CD4-positive, alpha-beta T cell treated with Interferon alpha-2 for 1 hour (primary cell): ENCODE measurements around the gene RNASE8.

Experiments
- DNase-seq, 2 donors: peaks; one replicate each; pipeline ENCODE4 v3.0.0-alpha.2; 2020 to 2022

Gene RNASE8

DNA sequence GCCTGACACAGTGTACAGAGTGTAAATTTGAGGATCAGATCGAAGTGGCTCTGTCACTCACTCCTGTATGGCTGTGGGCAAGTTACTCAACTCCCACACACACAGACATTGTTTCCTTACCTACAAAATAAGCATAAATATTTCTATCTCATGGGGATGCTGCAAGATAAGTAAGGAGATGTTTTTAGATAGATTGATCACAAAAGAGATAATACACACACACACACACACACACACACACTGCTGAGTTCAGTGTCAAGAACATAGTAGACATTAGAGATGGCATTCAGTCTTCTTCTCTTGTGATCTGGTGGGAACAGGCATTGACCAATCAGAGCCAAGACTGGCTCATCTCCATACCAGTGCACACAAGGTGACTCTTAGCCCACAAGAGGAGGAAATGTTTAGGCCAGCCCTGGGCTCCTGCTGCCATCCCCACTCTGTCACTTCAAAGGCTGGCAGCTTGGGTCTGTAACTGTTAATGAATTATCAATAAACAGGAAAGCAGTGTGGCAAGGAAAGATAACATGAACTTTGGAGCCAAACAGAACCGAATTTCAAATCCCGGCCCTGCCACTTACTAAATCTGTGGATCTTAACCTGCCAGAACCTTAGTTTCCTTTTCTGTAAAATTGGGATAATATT is 3.4 kb upstream of the RNASE8 start:
- no peak for DNase-seq

DNA sequence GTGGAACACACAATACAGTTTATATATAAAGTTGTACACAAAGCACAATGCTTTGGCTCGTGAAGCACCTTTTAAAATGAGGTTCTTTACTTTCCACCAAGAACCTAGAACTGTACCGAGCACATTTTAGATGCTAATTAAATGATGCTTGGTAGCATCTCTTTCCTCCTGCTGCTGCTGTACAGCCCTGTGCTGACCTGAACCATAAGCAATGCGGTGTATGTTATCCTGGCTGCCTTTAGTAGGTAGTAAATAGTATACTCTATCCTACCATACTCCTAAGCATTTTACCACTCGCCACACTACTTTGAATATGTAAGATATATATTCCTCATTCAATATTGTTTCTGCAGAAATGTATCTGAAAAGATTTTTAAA is 2.9 kb upstream of the RNASE8 start:
- DNase-seq: no peak

DNA sequence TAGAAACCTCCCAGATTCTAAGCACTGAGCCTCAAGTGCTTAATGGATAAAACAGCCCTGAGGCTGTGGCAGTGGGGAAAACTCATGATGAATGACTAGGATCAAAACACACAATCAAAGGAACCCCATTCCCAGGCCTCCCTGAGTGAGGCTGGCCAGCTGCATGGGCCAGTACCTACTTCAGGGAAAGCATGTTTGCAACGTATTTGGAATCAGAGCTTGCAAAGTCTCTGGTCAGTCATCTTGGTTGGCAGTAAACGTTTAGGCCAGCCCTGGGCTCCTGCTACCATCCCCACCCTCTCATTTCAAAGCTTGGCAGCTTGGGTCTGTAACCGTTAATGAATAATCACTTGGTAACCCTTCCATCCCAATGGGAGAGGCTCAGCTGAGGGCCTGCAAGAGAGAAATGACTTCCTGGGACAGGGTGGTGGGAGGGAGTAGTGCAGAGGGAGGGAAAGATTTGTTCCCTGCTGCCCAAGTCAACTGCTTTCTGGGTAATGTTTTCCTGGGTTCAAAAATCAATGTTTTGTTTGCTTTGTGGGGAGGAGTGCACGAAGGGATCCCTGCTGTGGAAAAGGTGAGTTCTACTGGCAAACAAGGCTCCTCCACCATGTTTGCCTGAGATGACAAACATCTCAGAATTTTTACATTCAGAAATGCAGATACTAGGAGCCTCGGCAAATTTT is 2.0 kb upstream of the RNASE8 start:
- no peak for DNase-seq

GRCh38 chr14:21056520-21057163 is 980 bp upstream of the RNASE8 start:
- DNase-seq: no peak

- no peak for DNase-seq
These were observed 1.3 kb downstream of the RNASE8 start for GRCh38 chr14:21058903-21059302.

DNA sequence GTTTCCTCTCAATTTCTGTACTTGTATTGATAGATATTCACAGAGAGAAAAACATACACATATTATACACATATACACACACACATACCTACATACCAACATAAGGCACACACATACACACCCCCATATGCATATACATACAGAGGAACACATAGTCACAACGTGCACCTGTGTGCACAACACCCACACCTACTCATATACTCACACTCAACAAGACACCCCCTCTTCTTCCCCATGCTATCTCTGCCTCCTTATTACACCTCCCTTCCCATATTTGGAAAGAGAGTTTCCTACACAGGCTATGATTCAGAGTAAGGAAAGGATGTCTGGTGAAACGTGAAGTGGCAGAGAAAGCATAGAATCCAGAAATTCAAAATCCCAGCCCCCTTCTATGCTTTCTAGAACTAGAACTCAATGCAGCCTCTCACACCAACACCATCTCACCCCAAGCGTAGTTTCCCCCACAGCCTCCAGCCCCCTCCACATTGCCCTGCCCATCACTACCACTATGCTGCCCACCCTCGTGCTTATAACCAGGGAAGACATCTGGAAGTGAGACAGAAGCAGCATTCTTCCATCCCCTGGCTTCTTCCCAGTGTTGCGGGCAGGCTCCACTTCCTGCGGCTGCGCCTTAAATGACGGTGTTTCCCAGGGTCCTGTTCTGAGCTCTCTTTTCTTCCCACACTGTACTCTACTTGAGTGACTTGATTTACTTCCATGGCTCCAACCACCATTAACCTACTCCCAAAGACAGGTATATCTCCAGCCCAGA is 2.4 kb downstream of the RNASE8 start:
- DNase-seq: no peak

DNA sequence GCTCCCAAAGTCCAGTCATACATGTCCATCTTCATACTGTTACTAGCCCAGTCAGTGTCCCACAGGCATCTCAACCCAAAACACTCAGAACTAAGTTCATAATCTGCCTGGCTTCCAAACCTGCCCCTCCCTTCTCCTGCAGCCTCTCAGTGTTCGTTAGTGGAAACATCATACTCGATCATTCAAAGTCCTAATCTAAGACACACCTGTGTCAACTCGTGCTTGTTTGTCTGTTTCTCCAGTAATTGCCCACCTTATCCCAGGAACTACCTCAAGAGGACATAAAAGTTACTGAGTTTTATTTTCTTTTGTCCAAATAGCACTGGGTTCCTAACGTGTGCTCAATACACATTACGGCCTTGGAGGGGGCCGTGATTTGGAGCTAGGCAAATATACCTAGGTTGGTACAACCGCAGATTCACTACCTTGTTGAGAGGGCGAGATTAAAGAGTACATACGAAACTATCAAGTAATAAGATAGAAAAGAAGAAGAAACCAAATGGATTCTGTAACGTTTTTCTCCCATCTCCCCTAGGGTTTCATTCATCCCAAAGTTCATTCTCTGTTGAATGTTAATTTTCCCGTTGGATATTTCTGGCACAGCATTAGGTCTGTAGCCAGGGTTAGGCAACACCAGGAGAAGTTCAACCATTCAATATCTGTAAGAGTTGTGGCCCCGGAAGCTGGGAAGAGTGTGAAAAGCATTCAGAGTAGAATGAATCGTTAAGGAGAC is 3.2 kb downstream of the RNASE8 start:
- no peak for DNase-seq

DNA sequence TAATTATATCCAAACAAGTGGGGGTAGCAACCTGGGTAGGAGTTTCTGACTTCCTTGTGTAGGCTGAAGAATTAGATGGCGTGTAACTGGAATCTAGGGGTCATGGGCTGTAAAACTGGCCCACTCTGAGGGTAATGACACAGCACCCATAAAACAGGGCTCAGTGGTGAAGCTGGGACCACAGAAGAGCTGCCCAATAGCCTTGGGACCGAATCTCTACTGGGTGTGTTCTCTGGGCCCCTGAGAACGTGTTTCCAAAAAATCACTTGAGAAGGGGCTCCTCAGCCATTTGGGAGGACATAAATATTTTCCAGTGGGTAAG is 3.7 kb downstream of the RNASE8 start:
- DNase-seq: no peak

- DNase-seq: no peak
These were observed 5.9 kb downstream of the RNASE8 start for GRCh38 chr14:21063479-21063878.

- DNase-seq: peak in 1 of 2 donors; percentile 26
These were observed 9.4 kb downstream of the RNASE8 start for GRCh38 chr14:21066882-21067502.

DNA sequence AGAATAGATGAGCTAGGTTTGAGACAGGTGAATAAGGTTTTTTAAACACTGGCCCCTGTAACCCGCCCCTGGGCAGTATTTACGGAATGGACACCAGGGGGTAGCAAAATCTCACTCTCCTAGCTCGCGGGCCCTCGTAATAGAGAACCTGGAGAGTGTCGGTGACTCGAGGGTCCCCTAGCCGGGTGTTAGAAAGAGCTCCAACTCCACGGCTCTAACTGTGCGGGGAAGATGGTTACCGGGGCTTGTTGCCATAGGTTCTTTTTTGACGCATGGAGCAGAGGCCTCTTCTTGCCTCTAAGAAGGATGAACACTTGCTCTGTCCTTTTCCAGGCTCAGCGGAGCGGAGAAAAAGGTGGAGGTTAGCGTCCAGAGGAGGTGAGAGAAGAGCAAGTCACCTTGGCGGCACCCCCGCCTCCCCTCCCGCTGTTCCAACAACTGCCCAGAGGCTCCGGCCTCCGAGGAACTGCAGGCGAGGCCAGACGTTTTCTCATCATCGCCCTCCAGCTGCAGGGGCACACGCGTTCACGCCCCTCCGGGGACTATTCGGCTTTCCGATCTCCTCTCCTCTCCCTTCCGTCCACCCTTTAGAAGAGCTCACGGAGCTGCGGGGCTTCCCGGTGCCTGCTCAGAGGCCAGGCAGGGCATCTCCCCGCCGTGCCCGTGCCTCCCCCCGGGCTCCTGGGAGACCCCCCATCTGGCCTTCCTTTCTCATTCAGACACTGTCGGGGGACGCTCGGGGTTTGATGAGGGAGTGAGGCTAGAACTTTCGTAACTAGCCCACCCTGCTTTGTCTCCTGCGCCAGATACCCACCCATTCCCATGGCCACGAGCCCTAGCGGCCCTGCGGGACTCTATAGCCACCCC is 11.1 kb downstream of the RNASE8 start:
- DNase-seq: peak; percentile 67 to 78

DNA sequence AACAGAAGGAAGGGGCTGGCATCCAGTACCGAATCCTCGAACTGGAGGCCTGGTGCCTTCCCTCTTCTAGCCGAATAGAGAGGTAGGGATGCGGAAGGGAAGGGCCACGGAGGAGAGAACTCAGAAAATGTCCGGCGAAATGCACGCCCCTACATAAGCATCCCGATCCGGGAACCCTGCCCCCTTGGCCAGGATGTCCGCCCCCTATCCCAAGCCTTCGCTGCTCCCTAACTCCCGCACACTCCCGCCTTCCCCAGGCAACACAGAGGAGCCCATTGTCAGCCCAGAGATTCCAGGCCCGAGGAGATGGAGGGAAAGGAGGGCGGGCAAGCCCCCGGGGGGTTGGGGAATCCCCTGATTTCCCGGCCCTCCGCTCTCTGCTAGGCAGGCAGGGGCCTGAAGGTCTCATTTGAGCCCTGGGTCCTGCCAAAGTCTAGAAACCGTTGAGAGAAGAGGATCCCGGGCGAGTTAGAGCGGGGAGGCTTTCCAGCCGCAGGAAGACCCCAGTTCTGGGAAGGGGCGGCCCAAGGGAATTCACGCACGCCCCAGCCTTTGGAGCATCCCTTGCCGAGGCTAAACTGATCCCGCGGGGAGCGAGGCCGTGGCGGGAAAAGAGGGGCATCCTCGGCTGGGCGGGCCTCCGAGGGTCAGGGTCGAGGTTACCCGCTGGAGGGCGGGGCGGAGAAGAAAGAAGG is 11.9 kb downstream of the RNASE8 start:
- peak in 1 of 2 donors; percentile 34 for DNase-seq

- peak in 1 of 2 donors; percentile 45 for DNase-seq
These were observed 12.5 kb downstream of the RNASE8 start, which contains the start of gene ARHGEF40 for GRCh38 chr14:21070083-21070609. ARHGEF40 (plus strand) TSS chr14:21070304; CDS start chr14:21070397, 93 bp downstream.

GRCh38 chr14:21070610-21071224 is 13.1 kb downstream of the RNASE8 start:
- DNase-seq: peak in 1 of 2 donors; percentile 32

DNA sequence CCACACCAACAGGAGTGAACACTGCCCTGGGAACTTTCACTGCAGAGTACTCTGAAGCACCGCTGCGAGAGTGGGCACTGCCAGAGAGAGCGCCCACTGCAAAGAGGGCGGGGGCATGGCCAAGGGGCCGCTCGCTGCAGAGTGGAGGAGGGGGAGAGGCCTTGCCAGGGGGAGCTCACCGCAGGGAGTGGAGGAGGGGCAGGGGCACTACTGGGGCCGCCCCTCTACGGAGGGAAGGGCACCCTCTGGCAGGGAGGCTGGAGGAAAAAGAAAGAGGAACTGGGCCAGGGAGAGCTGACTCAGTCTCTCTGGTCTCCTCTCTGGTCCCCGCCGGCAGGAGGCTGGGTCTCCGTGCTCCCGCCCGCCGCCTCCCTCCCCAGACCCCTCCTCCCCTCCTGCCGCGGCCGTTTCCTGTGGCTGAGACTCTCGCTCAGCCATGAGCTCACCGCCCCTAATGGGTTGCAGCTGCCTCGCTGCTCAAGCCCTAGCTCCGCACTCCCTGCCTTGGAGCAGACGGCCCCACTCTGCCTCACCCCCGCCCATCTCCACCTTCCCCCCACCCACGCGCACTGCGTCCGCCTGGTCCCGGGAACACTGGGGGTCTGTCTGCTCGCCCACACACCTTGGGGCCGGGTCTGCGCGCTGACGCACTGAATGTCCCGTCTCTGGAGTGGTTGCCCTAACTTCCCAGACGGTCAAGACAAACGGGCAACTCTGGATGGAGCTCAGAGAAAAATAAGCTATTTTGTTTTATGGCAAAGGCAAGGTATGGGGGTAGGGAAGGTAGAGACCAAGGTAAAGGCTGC is 13.8 kb downstream of the RNASE8 start:
- DNase-seq: peak; percentile 58 to 65

DNA sequence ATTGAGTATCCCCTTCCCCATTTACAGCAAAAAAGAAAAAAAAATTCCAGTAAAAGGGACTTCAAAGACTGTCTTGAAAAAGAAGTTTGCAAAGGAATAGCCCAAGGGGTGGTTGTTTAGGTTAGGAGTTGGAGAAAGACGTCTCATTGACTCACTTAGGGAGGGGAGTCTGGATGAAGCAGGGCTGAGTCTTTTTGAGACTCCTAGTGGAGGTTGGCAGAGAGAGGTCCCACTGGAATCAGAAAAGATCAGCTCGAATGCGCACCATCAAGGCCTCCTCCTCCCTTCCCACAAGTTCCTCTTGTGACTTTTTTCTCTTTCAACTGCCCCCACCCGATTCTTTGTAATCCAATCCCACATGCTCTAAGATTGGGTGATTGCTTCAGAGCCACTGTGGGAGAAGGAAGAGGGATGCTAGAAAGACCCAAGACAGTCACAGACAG is 14.4 kb downstream of the RNASE8 start:
- no peak for DNase-seq

DNA sequence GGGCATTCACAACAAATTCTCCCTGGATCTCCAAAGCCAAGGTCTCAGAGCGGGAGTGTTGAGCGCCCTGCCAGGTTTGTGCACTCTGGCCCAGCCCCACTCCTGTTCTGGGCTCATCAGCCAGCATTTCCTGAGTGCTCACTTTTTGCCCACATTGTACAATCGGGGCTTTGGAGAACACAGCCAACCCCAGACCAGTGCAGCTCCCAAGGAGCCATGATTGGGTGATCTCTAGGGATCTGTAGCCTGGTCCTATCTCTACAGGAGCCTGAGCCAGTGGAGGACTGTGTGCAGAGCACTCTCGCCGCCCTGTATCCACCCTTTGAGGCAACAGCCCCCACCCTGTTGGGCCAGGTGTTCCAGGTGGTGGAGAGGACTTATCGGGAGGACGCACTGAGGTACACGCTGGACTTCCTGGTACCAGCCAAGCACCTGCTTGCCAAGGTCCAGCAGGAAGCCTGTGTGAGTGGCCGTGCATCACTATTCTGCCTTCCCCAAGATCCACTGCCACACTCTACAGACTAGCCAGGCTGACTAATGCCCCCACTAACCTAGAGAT is 15.2 kb downstream of the RNASE8 start:
- no peak for DNase-seq

DNA sequence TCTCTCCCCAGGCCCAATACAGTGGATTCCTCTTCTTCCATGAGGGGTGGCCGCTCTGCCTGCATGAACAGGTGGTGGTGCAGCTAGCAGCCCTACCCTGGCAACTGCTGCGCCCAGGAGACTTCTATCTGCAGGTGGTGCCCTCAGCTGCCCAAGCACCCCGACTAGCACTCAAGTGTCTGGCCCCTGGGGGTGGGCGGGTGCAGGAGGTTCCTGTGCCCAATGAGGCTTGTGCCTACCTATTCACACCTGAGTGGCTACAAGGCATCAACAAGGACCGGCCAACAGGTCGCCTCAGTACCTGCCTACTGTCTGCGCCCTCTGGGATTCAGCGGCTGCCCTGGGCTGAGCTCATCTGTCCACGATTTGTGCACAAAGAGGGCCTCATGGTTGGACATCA is 16.3 kb downstream of the RNASE8 start:
- DNase-seq: no peak
